SK-N-MC (cell line): ENCODE data around the gene SULT2B1.

Experiments used
- EZH2 ChIP-seq: fragments of 200-600 bp; sonication (generic); IDR thresholded peaks from one replicate; pipeline ENCODE4 v1.6.1; 2017; ENCODE audit warnings: antibody characterized with exemption
- POLR2AphosphoS5 ChIP-seq: IDR thresholded peaks from 2 replicates; pipeline ENCODE4 v1.6.1; 2012; ENCODE audit warnings: mild to moderate bottlenecking, low read depth, low read length, borderline replicate concordance

DNA sequence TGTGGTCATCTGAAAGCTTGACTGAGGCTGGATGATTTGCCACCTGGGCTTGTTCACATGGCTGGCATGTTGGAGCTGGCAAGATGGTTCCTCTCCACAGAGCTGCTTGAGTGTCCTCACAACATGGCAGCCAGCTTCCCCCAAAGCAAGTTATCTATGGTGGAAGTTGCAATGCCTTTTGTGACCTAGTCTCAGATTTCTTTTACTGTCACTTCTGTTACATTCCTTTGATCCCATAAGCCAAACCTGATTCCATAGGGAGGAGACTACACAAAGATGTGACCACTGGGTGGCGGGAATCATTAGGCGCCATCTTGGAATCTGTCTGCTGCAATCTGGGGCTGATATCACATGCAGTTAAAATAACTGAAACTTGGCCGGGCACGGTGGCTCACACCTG, 22.8 kb upstream of the SULT2B1 start:
- TF ChIP-seq POLR2AphosphoS5 (no peak), EZH2 (no peak)
